PC-9 (cell line): ENCODE measurements around the gene KCNH3.

ENCODE experiments used
- CTCF ChIP-seq: fragments of 200-600 bp; sonication (generic); conservative IDR thresholded peaks from 2 replicates; pipeline ENCODE4 v1.6.1; 2017; ENCODE audit warnings: mixed run types, antibody characterized with exemption, mild to moderate bottlenecking, moderate library complexity
- EZH2 ChIP-seq: fragments of 200-600 bp; sonication (generic); IDR thresholded peaks from 2 replicates; pipeline ENCODE4 v1.8.0; 2017; ENCODE audit warnings: antibody characterized with exemption, low read depth

DNA sequence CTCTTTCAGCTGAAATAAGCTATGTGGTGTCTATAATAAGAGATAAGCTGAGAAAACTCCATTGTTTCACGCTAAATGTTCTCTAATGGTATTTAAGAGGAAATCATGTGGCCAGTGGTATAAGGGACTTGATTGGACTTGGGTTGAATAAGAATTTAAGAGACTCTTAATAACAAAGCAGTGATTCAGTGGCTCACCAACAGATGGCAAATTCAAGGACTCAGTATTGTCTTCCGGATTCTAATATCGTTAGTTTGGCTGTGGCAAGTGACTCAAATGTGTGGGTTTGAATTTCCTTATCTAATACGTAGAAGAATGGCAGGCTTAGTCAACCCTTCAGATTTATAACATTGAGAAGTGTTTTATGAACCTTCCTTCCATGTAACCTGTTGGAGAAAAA is 49.1 kb upstream of the KCNH3 start:
- TF ChIP-seq CTCF (no peak), EZH2 (no peak)
